PC-3 (cell line): ENCODE measurements around the gene PITPNM3. TPM values are rescaled to one million over a fixed set of nuclear protein-coding genes. Genes with fewer than 3 reads are reported as not detected.

Source experiments
- ATAC-seq: fragments of 200-7000 bp; cut with Tn5 transposase; 2 replicates; pipeline ENCODE4 v1.9.1; 2020; ENCODE audit warnings: mild to moderate bottlenecking, moderate library complexity
- BruUV-seq: library from RNA; stranded (reverse); fragments of 400-500 nt; replicated peaks from 2 replicates; lab custom pipeline; 2021; lab: Mats Ljungman, UMichigan
- CTCF ChIA-PET: fragments of 300-600 bp; sonication (Branson Sonifier 250); formaldehyde crosslinking; loops from one replicate; lab custom pipeline; 2022; ENCODE audit warnings: antibody characterized with exemption; lab: Charles Lee
- POLR2A ChIA-PET: fragments of 300-600 bp; sonication (Branson Sonifier 250); formaldehyde crosslinking; loops from one replicate; lab custom pipeline; 2022; ENCODE audit warnings: antibody characterized with exemption; ENCODE audit not compliant: unreplicated experiment; lab: Charles Lee
- DNase-seq: peaks from one replicate; pipeline ENCODE4 v3.0.0-alpha.2; 2015
- H2AFZ ChIP-seq: fragments of 300-600 bp; sonication (generic); 2 replicates; pipeline ENCODE4 v1.6.0; 2016; ENCODE audit warnings: antibody characterized with exemption, low read length
- H3F3A ChIP-seq: fragments of 300-600 bp; sonication (generic); one replicate; pipeline ENCODE4 v1.6.0; 2017; ENCODE audit warnings: antibody characterized with exemption, low read length, control low read depth, mild to moderate bottlenecking; ENCODE audit not compliant: unreplicated experiment
- H3K27ac ChIP-seq: fragments of 300-600 bp; sonication (generic); 2 replicates; pipeline ENCODE4 v1.5.1; 2016; ENCODE audit warnings: mild to moderate bottlenecking, low read length
- H3K27me3 ChIP-seq: fragments of 300-600 bp; sonication (generic); 2 replicates; pipeline ENCODE4 v1.6.1; 2016; ENCODE audit warnings: low read length, mixed read lengths
- H3K36me3 ChIP-seq: fragments of 300-600 bp; sonication (generic); 2 replicates; pipeline ENCODE4 v1.6.1; 2016; ENCODE audit warnings: low read depth, mixed run types, low read length, mixed read lengths
- H3K4me1 ChIP-seq: fragments of 300-600 bp; sonication (generic); 2 replicates; pipeline ENCODE4 v1.5.1; 2016; ENCODE audit warnings: low read length; ENCODE audit not compliant: insufficient read depth
- H3K4me2 ChIP-seq: fragments of 300-600 bp; sonication (generic); 2 replicates; pipeline ENCODE4 v1.6.0; 2016; ENCODE audit warnings: low read length
- H3K4me3 ChIP-seq: fragments of 300-600 bp; sonication (generic); 2 replicates; pipeline ENCODE4 v1.5.1; 2016; ENCODE audit warnings: mild to moderate bottlenecking, low read length, mixed read lengths
- H3K79me2 ChIP-seq: fragments of 300-600 bp; sonication (generic); 2 replicates; pipeline ENCODE4 v1.6.1; 2017; ENCODE audit warnings: low read length, mixed read lengths
- H3K9ac ChIP-seq: fragments of 300-600 bp; sonication (generic); 2 replicates; pipeline ENCODE4 v1.6.0; 2016; ENCODE audit warnings: mild to moderate bottlenecking, low read length
- H3K9me2 ChIP-seq: fragments of 300-600 bp; sonication (generic); replicated peaks from 2 replicates; pipeline ENCODE4 v1.6.1; 2016; ENCODE audit warnings: mixed run types, low read length, mixed read lengths
- H3K9me3 ChIP-seq: fragments of 300-600 bp; sonication (generic); 2 replicates; pipeline ENCODE4 v1.6.1; 2016; ENCODE audit warnings: low read length, mixed read lengths
- H4K20me1 ChIP-seq: fragments of 300-600 bp; sonication (generic); 2 replicates; pipeline ENCODE4 v1.6.1; 2016; ENCODE audit warnings: low read length, mixed read lengths
- CTCF ChIP-seq: fragments of 300-600 bp; sonication (generic); conservative IDR thresholded peaks from 2 replicates; pipeline ENCODE4 v1.5.1; 2017; ENCODE audit warnings: antibody characterized with exemption, low read depth, mild to moderate bottlenecking, low read length
- EZH2 ChIP-seq: fragments of 300-600 bp; sonication (generic); IDR thresholded peaks from one replicate; pipeline ENCODE4 v1.6.1; 2017; ENCODE audit warnings: antibody characterized with exemption, mild to moderate bottlenecking, low read length; ENCODE audit not compliant: unreplicated experiment
- EZH2phosphoT487 ChIP-seq: fragments of 300-600 bp; sonication (generic); IDR thresholded peaks from 2 replicates; pipeline ENCODE4 v1.6.1; 2018; ENCODE audit warnings: mild to moderate bottlenecking, antibody characterized with exemption, low read length, borderline replicate concordance
- intact Hi-C: fragments of 100-400 bp; cut with micrococcal nuclease; formaldehyde crosslinking; loops from 2 replicates; pipeline ENCODE4 v1.9.0; 2023
- total RNA-seq: library from RNA; depleted of rRNA; stranded (reverse); fragments of >200 nt; gene quantifications from 2 replicates; pipeline ENCODE4 v1.2.3, GENCODE V29; 2014; rRNA removed

Gene PITPNM3
- total RNA-seq, 1 experiment from 2014 or later = 7.1 TPM

DNA sequence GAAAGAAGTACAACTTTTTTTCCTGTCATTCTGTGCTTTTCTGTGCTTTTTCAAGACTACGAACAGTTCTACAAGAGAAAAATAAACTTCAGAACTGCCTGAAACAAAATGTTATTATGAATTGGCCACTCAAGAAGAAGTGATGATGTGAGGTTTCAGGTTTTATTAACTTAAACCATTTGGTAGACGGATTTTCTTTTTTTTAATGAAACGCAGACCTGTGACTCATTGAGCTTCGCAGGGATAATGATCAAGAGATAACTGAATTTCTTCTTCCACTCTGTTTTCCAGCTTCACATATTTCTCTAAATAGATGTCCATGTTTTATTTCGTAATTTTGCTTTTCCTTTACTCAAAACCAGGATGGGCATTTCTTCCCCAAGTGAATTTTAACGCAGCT, 154.1 kb downstream of the PITPNM3 start:
- Histone ChIP-seq H3K9ac (no peak overlapping the region), H3K27me3 (no peaks in the 10 kb centered on the region; the same call in 1 of the 2 replicates), H3K9me2 (no peaks in the 10 kb centered on the region), H2AFZ (no peak overlapping the region), H3K79me2 (no peaks in the 10 kb centered on the region), H4K20me1 (no peaks in the 10 kb centered on the region), H3K9me3 (no peaks in the 10 kb centered on the region), H3K27ac (no peak overlapping the region), H3K4me2 (no peak overlapping the region), H3K4me3 (no peak overlapping the region), H3K4me1 (no peaks in the 10 kb centered on the region), H3K36me3 (no peaks in the 10 kb centered on the region), H3F3A (no peaks in the 10 kb centered on the region)
- BruUV-seq = no TSS peak
- TF ChIP-seq EZH2 = no peak
- no peak for TF ChIP-seq EZH2phosphoT487
- TF ChIP-seq CTCF = no peak
- POLR2A ChIA-PET = no interaction called here
- CTCF ChIA-PET = no interaction called here
- DNase-seq (no peak), ATAC-seq (no peak)
- intact Hi-C loops = no loop called here

Other genes starting within 250 kb of the PITPNM3 start
- not detected in 2 replicates for gene AIPL1, start 121.4 kb downstream of the PITPNM3 start, total RNA-seq
- 67.6 and 88.6 TPM in 2 replicates for gene PIMREG, start 112.1 kb downstream of the PITPNM3 start, total RNA-seq
- gene KIAA0753, start 84.2 kb upstream of the PITPNM3 start, total RNA-seq = 6.9 and 7.3 TPM in 2 replicates
- gene TXNDC17, start 84.5 kb upstream of the PITPNM3 start, total RNA-seq = 154 and 248 TPM in 2 replicates
- gene MED31, start 95.0 kb upstream of the PITPNM3 start, total RNA-seq = 18.8 and 19.1 TPM in 2 replicates
- 0.15 TPM in 1 of 2 replicates, not detected in the other for gene C17orf100, start 95.2 kb upstream of the PITPNM3 start, total RNA-seq
- gene SLC13A5, start 156.8 kb upstream of the PITPNM3 start, total RNA-seq = not detected in 2 replicates
- not detected in 2 replicates for gene XAF1, start 199.5 kb upstream of the PITPNM3 start, total RNA-seq
- not detected in 2 replicates for gene FBXO39, start 219.7 kb upstream of the PITPNM3 start, total RNA-seq